ENCODE measurements around the gene PTGFRN. TPM values are rescaled to one million over a fixed set of nuclear protein-coding genes. Genes with fewer than 3 reads are reported as not detected.

The PTGFRN gene
- total and polyA plus RNA-seq, 8 donors, result 38.1 to 77.5 (median 67.9) TPM

- no peak overlapping the region for H3K4me3 ChIP-seq
- no peaks in the 10 kb centered on the region for H3K9me3 ChIP-seq
- TF ChIP-seq CTCF (IDR thresholded peaks at IDR 0.05), result no peak
- no peak for DNase-seq
- no peaks in the 10 kb centered on the region for H3K27me3 ChIP-seq
- peak; percentile 16 for ATAC-seq
- peaks cover 0 to 37% of the 10 kb centered on the region in 2 donors for H3K4me1 ChIP-seq
- no peaks in the 10 kb centered on the region for H3K36me3 ChIP-seq
- intact Hi-C loops (cut with DNase I), result no loop called here
- H3K27ac ChIP-seq, result no peak overlapping the region
Observed at GRCh38 chr1:117008656-117009055, 98.9 kb downstream of the PTGFRN start.

- intact Hi-C loops (cut with DNase I), result no loop called here
- no peak for TF ChIP-seq CTCF (IDR thresholded peaks at IDR 0.05)
- ATAC-seq (peak; percentile 51), DNase-seq (no peak)
- Histone ChIP-seq H3K36me3 (no peaks in the 10 kb centered on the region), H3K9me3 (no peaks in the 10 kb centered on the region), H3K4me3 (no peak overlapping the region), H3K27me3 (no peaks in the 10 kb centered on the region), H3K27ac (no peak overlapping the region), H3K4me1 (peaks cover 0 to 33% of the 10 kb centered on the region in 2 donors)
Observed at GRCh38 chr1:117009132-117009531, 99.4 kb downstream of the PTGFRN start.

GRCh38 chr1:117010310-117010969 is 100.7 kb downstream of the PTGFRN start:
- Histone ChIP-seq H3K36me3 (no peaks in the 10 kb centered on the region), H3K27ac (no peak overlapping the region), H3K4me3 (no peak overlapping the region), H3K4me1 (peaks cover 0 to 25% of the 10 kb centered on the region in 2 donors), H3K27me3 (no peaks in the 10 kb centered on the region), H3K9me3 (no peaks in the 10 kb centered on the region)
- ATAC-seq, result no peak
- intact Hi-C loops (cut with DNase I), result no loop called here
- DNase-seq, result no peak
- no peak for TF ChIP-seq CTCF (IDR thresholded peaks at IDR 0.05)

GRCh38 chr1:117011334-117011733 is 101.6 kb downstream of the PTGFRN start:
- Histone ChIP-seq H3K27ac (no peak overlapping the region), H3K36me3 (no peaks in the 10 kb centered on the region), H3K4me1 (peaks cover 0 to 25% of the 10 kb centered on the region in 2 donors), H3K27me3 (no peaks in the 10 kb centered on the region), H3K9me3 (no peaks in the 10 kb centered on the region), H3K4me3 (no peak overlapping the region)
- DNase-seq (no peak), ATAC-seq (no peak)
- intact Hi-C loops (cut with DNase I), result no loop called here
- no peak for TF ChIP-seq CTCF (IDR thresholded peaks at IDR 0.05)

GRCh38 chr1:117013309-117013858 is 103.7 kb downstream of the PTGFRN start:
- DNase-seq (peak in 1 of 4 donors; percentile 66), ATAC-seq (no peak)
- TF ChIP-seq CTCF (IDR thresholded peaks at IDR 0.05), result no peak
- Histone ChIP-seq H3K9me3 (no peaks in the 10 kb centered on the region), H3K36me3 (no peaks in the 10 kb centered on the region), H3K27ac (no peak overlapping the region), H3K4me1 (peaks cover 0 to 6% of the 10 kb centered on the region in 2 donors), H3K27me3 (no peaks in the 10 kb centered on the region), H3K4me3 (no peak overlapping the region)
- intact Hi-C loops (cut with DNase I), result no loop called here

Measured in left lung (tissue), 10 donors.